Measurements from ENCODE around the gene PGAP6. TPM values are rescaled to one million over a fixed set of nuclear protein-coding genes. Genes with fewer than 3 reads are reported as not detected.

The PGAP6 gene
- total RNA-seq, 1 donor from 2014 or later: 55.8 TPM

- H3K4me1 ChIP-seq: peaks cover 26% of the 10 kb centered on the region
- no peak overlapping the region for H3K27ac ChIP-seq
- no peaks in the 10 kb centered on the region for H3K27me3 ChIP-seq (ENCODE audit: low read depth)
- DNase-seq (no peak), ATAC-seq (no peak)
- no peak overlapping the region for H3K4me3 ChIP-seq
- intact Hi-C loops (cut with DNase I): no loop called here
- H3K36me3 ChIP-seq: no peaks in the 10 kb centered on the region
- TF ChIP-seq CTCF (IDR thresholded peaks at IDR 0.05): no peak
- H3K9me3 ChIP-seq: no peaks in the 10 kb centered on the region
Measured at GRCh38 chr16:354291-354881, 27.4 kb downstream of the PGAP6 start.

DNA sequence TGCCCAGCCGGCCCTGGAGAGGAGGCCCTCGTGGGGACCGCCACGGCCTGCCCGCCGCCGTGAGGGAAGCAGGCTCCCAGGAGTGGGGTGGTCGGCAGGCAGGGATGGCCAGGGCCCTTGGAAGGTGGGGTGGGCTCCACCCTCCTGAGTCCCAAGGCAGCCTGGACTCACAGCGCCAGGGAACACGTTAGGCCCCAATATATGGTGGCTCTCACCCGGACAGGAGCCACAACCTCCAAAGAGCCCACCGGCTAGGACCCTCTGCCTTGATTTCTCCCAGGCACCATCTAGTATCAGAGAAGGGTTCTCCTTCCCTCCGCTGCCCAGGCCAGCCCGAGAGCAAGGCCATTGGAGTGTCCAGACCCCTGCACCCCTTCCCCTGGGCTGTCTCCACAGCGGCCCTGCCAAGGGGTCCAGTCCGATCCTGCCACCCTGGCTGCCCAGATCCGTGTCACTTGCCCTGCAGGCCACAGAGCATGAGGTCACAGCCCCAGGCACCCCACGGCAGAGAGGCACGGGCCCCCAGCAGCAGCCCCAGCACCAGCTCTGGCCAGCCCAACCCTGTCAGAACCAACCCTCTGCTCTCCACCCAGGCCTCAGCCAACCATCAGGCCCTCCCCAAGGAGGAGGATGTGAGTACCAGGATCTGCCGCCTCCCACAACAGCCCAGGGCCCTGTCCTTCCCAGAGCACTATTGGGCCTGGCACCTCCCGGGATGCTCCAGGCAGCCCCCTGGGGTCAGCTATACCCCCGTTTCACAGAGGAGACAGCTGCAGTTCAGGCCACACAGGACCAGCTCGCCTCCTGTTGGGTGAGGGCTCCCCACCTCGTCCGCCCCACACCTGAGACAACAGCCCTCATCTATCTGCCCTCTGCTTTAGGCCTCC, 28.1 kb downstream of the PGAP6 start:
- H3K4me1 ChIP-seq: peaks cover 26% of the 10 kb centered on the region
- H3K9me3 ChIP-seq: no peaks in the 10 kb centered on the region
- intact Hi-C loops (cut with DNase I): no loop called here
- TF ChIP-seq CTCF (IDR thresholded peaks at IDR 0.05): no peak
- no peaks in the 10 kb centered on the region for H3K36me3 ChIP-seq
- H3K27me3 ChIP-seq (ENCODE audit: low read depth): no peaks in the 10 kb centered on the region
- peak; percentile 57 for DNase-seq
- no peak for ATAC-seq
- H3K27ac ChIP-seq: peak overlapping the region; percentile 79
- peak overlapping the region; percentile 56 for H3K4me3 ChIP-seq

DNA sequence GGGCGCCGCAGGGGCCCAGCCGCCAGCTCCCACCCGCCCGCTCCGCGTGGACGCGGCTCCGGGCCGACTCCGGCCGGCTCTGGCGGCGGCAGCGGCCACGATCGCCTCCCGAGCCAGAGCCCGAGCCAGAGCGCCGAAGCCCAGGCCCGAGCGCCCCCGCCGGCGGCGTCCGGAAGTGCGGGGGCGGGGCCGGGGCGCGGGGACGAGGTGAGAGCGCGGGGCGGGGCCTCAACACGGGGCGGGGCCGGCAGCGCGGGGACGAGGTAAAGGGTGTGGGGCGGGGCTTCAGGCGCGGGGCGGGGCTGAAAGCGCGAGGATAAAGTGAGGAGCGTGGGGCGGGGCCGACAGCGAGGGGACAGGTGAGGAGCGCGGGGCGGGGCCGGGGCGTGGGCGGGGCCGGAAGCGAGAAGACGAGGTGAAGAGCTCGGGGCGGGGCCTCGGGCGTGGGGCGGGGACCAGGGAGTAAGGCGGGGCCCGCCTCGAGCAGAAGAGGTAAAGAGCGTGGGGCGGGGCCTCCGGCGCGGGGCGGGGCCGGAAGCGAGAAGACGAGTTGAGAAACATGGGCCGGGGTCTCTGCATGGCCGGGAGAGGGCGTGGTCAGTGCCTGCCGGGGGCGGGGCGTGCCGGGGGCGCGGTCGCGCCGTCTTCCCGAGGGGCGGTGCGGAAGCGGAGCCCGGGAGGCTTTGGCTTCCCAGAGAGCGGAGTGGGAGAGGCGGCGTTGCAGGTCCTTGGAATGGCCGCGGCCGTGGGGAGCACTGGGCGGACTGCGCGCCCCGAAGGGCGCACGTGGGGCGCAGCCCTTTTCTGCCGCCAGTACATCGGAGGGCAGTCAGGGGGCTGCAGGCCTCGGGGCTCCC, 29.0 kb downstream of the PGAP6 start, which contains the start of gene AXIN1:
Gene AXIN1 (minus strand): TSS at position 177 of the 857 bp plus-strand sequence. CDS start 5,698 bp downstream, outside the sequence.
- ATAC-seq (peak; percentile 96 to 97), DNase-seq (peak; percentile 100)
- Histone ChIP-seq H3K27me3 (ENCODE audit: low read depth) (no peaks in the 10 kb centered on the region), H3K4me3 (peak within 1 kb of the TSS; percentile 78), H3K27ac (peak within 1 kb of the TSS; percentile 81), H3K36me3 (no peaks in the 10 kb centered on the region), H3K9me3 (no peaks in the 10 kb centered on the region), H3K4me1 (peaks cover 26% of the 10 kb centered on the region)
- intact Hi-C loops (cut with DNase I): no loop called here
- peak; percentile 24 for TF ChIP-seq CTCF (IDR thresholded peaks at IDR 0.05)

DNA sequence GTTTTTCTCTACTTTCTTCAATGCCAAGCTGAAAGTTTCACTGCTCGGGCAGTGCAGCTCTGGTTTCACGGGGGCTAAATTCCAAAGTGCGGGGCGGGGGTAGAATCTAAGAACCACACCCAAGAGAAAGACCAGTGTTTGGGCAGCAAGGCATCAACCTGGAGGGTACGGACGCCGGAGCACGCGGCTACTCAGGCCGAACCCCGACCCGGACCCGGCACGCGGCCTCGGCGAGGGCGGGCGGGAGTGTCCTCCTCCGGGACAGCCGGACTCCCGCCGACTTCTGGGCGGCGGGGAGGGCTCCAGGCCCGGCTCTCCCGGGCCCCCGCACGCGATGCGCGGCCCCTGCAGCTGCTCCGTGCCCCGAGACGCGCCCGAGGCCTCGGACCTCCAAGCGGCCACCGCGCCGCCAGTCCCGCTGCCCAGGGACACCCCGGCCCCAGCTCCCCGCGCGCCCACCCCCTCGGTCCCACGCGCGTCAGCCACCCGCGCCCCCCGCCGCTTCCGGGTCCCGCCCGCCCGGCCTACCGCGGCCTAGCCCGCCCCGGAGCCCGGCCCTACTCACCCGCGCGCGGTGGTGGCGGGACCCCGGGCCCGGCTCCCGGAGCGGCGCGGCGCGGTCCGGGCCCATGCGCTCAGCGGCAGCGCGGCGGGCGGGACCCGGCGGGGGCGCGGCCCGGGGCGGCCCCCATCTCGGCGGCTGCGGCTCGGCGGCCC, 29.8 kb downstream of the PGAP6 start:
- Histone ChIP-seq H3K4me1 (peaks cover 26% of the 10 kb centered on the region), H3K4me3 (peak overlapping the region; percentile 78), H3K9me3 (no peaks in the 10 kb centered on the region), H3K27me3 (ENCODE audit: low read depth) (no peaks in the 10 kb centered on the region), H3K27ac (peak overlapping the region; percentile 81), H3K36me3 (peaks cover 3% of the 10 kb centered on the region)
- ATAC-seq (no peak), DNase-seq (peak; percentile 65)
- intact Hi-C loops (cut with DNase I): no loop called here
- no peak for TF ChIP-seq CTCF (IDR thresholded peaks at IDR 0.05)

DNA sequence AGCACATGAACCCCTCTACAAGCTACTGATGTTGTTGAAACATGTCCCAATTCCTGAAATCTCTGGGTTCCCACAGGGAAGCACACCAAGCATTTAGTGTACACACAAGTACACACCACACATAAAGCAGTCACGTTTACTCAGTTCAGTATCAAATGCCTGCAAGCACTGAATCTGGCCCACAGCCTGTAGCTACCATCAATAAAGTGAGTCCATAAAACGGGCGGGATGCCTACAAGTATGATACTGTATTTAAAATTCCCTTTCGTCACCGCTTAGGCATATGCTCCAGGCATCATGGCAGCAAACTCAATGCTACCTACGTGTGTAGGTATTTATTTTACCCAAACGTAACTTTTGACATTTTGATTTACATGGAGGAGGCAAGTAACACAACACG, 31.6 kb downstream of the PGAP6 start:
- Histone ChIP-seq H3K4me3 (no peak overlapping the region), H3K4me1 (peaks cover 26% of the 10 kb centered on the region), H3K36me3 (peaks cover 20% of the 10 kb centered on the region), H3K27me3 (ENCODE audit: low read depth) (no peaks in the 10 kb centered on the region), H3K27ac (no peak overlapping the region), H3K9me3 (no peaks in the 10 kb centered on the region)
- ATAC-seq: no peak
- intact Hi-C loops (cut with DNase I): no loop called here
- DNase-seq: no peak
- no peak for TF ChIP-seq CTCF (IDR thresholded peaks at IDR 0.05)

Data from lower lobe of right lung (tissue), 2 donors.